GM12891 (cell line): ENCODE results near the gene RIPK1.

Experiments
- DNase-seq: peaks from one replicate; pipeline ENCODE4 v3.0.0; 2011; ENCODE audit warnings: low spot score; ENCODE audit not compliant: insufficient read length
- FAIRE-seq: peaks from 2 replicates; lab custom pipeline; 2011; peaks lifted over from hg19 to GRCh38; lab: Jason Lieb, UNC
- PAX5 ChIP-seq: IDR thresholded peaks from 2 replicates; pipeline ENCODE4 v1.6.1; 2011; ENCODE audit warnings: low read length, moderate library complexity, mild to moderate bottlenecking; ENCODE audit not compliant: insufficient read depth, severe bottlenecking
- POLR2A ChIP-seq: IDR thresholded peaks from 2 replicates; pipeline ENCODE4 v1.6.1; 2011; ENCODE audit warnings: low read depth, low read length, control low read depth
- POLR2AphosphoS5 ChIP-seq: IDR thresholded peaks from 2 replicates; pipeline ENCODE4 v1.6.1; 2011; ENCODE audit warnings: low read depth, low read length, control low read depth
- POU2F2 ChIP-seq: IDR thresholded peaks from 2 replicates; pipeline ENCODE4 v1.6.1; 2011; ENCODE audit warnings: low read depth, mild to moderate bottlenecking, control low read depth, low read length, moderate library complexity
- SPI1 ChIP-seq: IDR thresholded peaks from 2 replicates; pipeline ENCODE4 v1.6.1; 2011; ENCODE audit warnings: low read depth, low read length, control low read depth
- TAF1 ChIP-seq: IDR thresholded peaks from 2 replicates; pipeline ENCODE4 v1.6.1; 2011; ENCODE audit warnings: low read depth, low read length, control low read depth

Gene RIPK1

GRCh38 chr6:3117912-3118352, 49.6 kb downstream of the RIPK1 start:
- TF ChIP-seq POLR2A, result no peak; the same call in 1 of the 2 replicates
- no peak for TF ChIP-seq PAX5
- no peak for TF ChIP-seq SPI1
- no peak for TF ChIP-seq POLR2AphosphoS5
- no peak for TF ChIP-seq POU2F2
- TF ChIP-seq TAF1, result no peak
- FAIRE-seq (no peak), DNase-seq (no peak)

- TF ChIP-seq TAF1 (0 out of 2 replicates have a peak, but pooled peaks have one; percentile 42), POLR2A (peak; percentile 74), POU2F2 (no peak), POLR2AphosphoS5 (peak; percentile 66; the same call in 1 of the 2 replicates), PAX5 (peak; percentile 2)
- peak; percentile 97 for DNase-seq
- FAIRE-seq, result peak; percentile 97
Measured at GRCh38 chr6:3118353-3119039, 50.2 kb downstream of the RIPK1 start, which contains the start of gene BPHL. TSS of gene BPHL (plus strand) at chr6:3118711. CDS start at chr6:3118741, 30 bp downstream.

- no peak for TF ChIP-seq POLR2AphosphoS5
- TF ChIP-seq SPI1, result no peak
- TF ChIP-seq POLR2A, result no peak
- TF ChIP-seq POU2F2, result no peak
- TF ChIP-seq TAF1, result no peak
- no peak for TF ChIP-seq PAX5
- FAIRE-seq (no peak), DNase-seq (no peak)
Measured at GRCh38 chr6:3119040-3119723, 50.9 kb downstream of the RIPK1 start.

- FAIRE-seq, result no peak
- TF ChIP-seq POU2F2 (no peak), PAX5 (no peak), TAF1 (no peak), POLR2A (no peak), SPI1 (no peak)
- DNase-seq, result no peak
Measured at GRCh38 chr6:3120765-3121089, 52.4 kb downstream of the RIPK1 start.

GRCh38 chr6:3122823-3123182, 54.5 kb downstream of the RIPK1 start:
- TF ChIP-seq POU2F2 (no peak), PAX5 (no peak), TAF1 (no peak), POLR2AphosphoS5 (no peak), SPI1 (no peak), POLR2A (no peak)
- FAIRE-seq (no peak), DNase-seq (no peak)

- TF ChIP-seq PAX5 (peak; percentile 39), POU2F2 (no peak), POLR2A (no peak), TAF1 (no peak), POLR2AphosphoS5 (no peak)
- FAIRE-seq (peak; percentile 40), DNase-seq (no peak)
Measured at GRCh38 chr6:3124667-3125066, 56.4 kb downstream of the RIPK1 start.

- DNase-seq (no peak), FAIRE-seq (no peak)
- TF ChIP-seq SPI1 (no peak), POU2F2 (no peak), PAX5 (no peak), TAF1 (no peak)
Measured at GRCh38 chr6:3125815-3126214, 57.5 kb downstream of the RIPK1 start.

GRCh38 chr6:3128356-3129108, 60.2 kb downstream of the RIPK1 start:
- no peak for FAIRE-seq
- no peak for TF ChIP-seq PAX5
- DNase-seq, result no peak

GRCh38 chr6:3131695-3132094, 63.4 kb downstream of the RIPK1 start:
- no peak for FAIRE-seq
- TF ChIP-seq POU2F2 (no peak), POLR2A (no peak), SPI1 (no peak), TAF1 (no peak), POLR2AphosphoS5 (no peak), PAX5 (no peak)

More at GRCh38 chr6:3131695-3132094, 63.4 kb downstream of the RIPK1 start:
- no peak for DNase-seq
